ENCODE results near the gene HACD2. TPM values are rescaled to one million over a fixed set of nuclear protein-coding genes. Genes with fewer than 3 reads are reported as not detected.
"Not testable (repeated sequence)": the region's sequence is repeated elsewhere in the genome, so short reads cannot be mapped to it uniquely, and the experiment has no call there.

Gene HACD2
- total RNA-seq, 4 donors from 2014 or later = 24.9 to 51.6 (median 36.0) TPM

DNA sequence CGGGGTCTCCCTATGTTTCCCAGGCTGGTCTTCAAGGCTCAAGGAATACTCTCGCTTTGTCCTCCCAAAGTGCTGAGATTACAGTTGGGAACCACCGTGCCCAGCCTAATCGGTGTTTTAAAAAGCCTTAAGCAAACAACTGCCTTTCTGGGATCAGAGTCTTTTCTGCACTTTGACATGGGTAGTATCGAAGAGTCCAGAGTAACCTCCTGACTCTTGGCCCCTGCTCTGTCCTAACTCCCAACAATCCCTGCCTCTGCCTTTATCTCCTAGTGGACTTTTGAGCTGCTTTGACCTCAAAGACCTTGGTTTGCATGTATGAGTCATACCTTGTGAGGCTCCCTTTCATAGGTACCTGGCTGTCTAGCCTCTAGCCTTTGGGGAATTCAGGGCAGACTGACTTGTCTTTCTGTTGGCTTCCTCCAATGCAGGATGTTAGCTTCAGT, 21.0 kb upstream of the HACD2 start:
- no peaks in the 10 kb centered on the region for H3K27me3 ChIP-seq
- H3K27ac ChIP-seq = no peak overlapping the region
- no peak for DNase-seq (ENCODE audit: low spot score in 2 of 2)
- no peak for TF ChIP-seq EP300 (IDR thresholded peaks at IDR 0.05)
- TF ChIP-seq POLR2A (IDR thresholded peaks at IDR 0.05) = no peak
- no peak for TF ChIP-seq CTCF (IDR thresholded peaks at IDR 0.05)
- H3K36me3 ChIP-seq = no peaks in the 10 kb centered on the region
- 87 to 93% methylated on average over 5 of the region's 5 CpGs for WGBS, 2 donors
- no peaks in the 10 kb centered on the region for H3K9me3 ChIP-seq
- H3K4me1 ChIP-seq = no peaks in the 10 kb centered on the region
- H3K4me3 ChIP-seq = no peak overlapping the region

GRCh38 chr3:123603153-123603552, 18.3 kb upstream of the HACD2 start:
- H3K9me3 ChIP-seq = not testable (repeated sequence)
- 62 to 82% methylated on average over 2 of the region's 2 CpGs for WGBS, 2 donors

GRCh38 chr3:123602325-123602724, 17.5 kb upstream of the HACD2 start:
- Histone ChIP-seq H3K4me1 (no peaks in the 10 kb centered on the region), H3K36me3 (peaks cover 0 to 9% (median 0%) of the 10 kb centered on the region in 3 donors), H3K4me3 (no peak overlapping the region), H3K27ac (no peak overlapping the region), H3K27me3 (no peaks in the 10 kb centered on the region), H3K9me3 (no peaks in the 10 kb centered on the region)
- no peak for TF ChIP-seq POLR2A (IDR thresholded peaks at IDR 0.05)
- no peak for TF ChIP-seq CTCF (IDR thresholded peaks at IDR 0.05)
- TF ChIP-seq EP300 (IDR thresholded peaks at IDR 0.05) = no peak
- 100% methylated on average over 1 of the region's 1 CpG for WGBS, 2 donors
- DNase-seq (ENCODE audit: low spot score in 2 of 2) = no peak

More at GRCh38 chr3:123603153-123603552, 18.3 kb upstream of the HACD2 start:
- not testable (repeated sequence) for H3K27me3 ChIP-seq; H3K36me3 ChIP-seq; H3K4me1 ChIP-seq; H3K27ac ChIP-seq; DNase-seq (ENCODE audit: low spot score in 2 of 2); H3K4me3 ChIP-seq

- H3K4me1 ChIP-seq; H3K27me3 ChIP-seq; H3K27ac ChIP-seq; DNase-seq (ENCODE audit: low spot score in 2 of 2); H3K4me3 ChIP-seq; H3K36me3 ChIP-seq; H3K9me3 ChIP-seq: not testable (repeated sequence)
These were observed 16.0 kb upstream of the HACD2 start for GRCh38 chr3:123600863-123601262.

GRCh38 chr3:123597561-123597960, 12.7 kb upstream of the HACD2 start:
- peaks cover 0 to 9% (median 0%) of the 10 kb centered on the region in 3 donors for H3K36me3 ChIP-seq
- no peaks in the 10 kb centered on the region for H3K4me1 ChIP-seq
- H3K9me3 ChIP-seq = no peaks in the 10 kb centered on the region
- no peaks in the 10 kb centered on the region for H3K27me3 ChIP-seq
- TF ChIP-seq CTCF (IDR thresholded peaks at IDR 0.05) = no peak
- no peak for TF ChIP-seq POLR2A (IDR thresholded peaks at IDR 0.05)
- no peak for TF ChIP-seq EP300 (IDR thresholded peaks at IDR 0.05)
- no peak overlapping the region for H3K4me3 ChIP-seq
- H3K27ac ChIP-seq = no peak overlapping the region
- 95% methylated on average over 4 of the region's 4 CpGs for WGBS, 2 donors
- no peak for DNase-seq (ENCODE audit: low spot score in 2 of 2)

DNA sequence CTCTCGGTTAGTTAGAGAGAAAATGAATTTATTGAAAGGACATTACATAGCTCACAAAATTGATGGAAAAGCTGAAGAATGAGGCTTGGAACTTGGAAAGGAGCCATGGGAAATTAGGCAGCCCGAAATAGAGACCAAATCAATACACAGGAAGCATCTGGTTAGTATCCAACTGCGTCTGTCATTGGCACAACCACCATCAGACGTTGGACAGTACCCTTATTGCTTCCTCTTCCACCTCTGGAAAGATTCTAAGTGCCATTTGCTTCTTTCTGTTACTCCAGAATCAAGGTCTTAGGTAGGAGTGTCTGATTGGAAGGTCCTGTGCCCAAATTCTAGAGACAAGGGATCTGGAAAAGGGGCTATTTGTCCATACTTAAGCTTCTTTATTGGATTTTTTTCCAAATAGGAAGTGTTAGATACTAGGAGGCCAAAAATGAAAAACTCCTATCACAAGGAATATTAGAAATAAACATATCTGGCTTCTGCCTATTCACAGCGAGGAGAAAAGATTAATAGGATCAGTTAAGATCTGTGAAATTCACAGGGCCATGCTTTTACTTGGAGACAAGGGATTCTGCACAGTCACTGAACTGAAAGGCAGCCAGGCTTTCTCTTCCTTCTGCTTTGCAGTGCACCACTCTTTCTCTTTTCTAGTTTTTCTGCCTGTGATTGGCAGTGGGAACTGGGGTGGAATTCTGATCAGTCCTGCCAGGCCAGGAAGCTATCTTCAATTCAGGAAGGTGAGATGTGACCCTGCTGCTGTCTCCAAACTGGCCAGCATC, 10.7 kb upstream of the HACD2 start:
- TF ChIP-seq CTCF (IDR thresholded peaks at IDR 0.05) (no peak), EP300 (IDR thresholded peaks at IDR 0.05) (no peak), POLR2A (IDR thresholded peaks at IDR 0.05) (no peak)
- Histone ChIP-seq H3K36me3 (peaks cover 0 to 17% (median 0%) of the 10 kb centered on the region in 3 donors), H3K27ac (no peak overlapping the region), H3K27me3 (no peaks in the 10 kb centered on the region), H3K4me1 (no peaks in the 10 kb centered on the region), H3K9me3 (peaks cover 0 to 6% (median 0%) of the 10 kb centered on the region in 4 donors), H3K4me3 (no peak overlapping the region)
- WGBS, 2 donors = 71% methylated on average over 5 of the region's 5 CpGs
- no peak for DNase-seq (ENCODE audit: low spot score in 2 of 2)

Data from tibial nerve (tissue), 4 donors.